MG63 (cell line): ENCODE measurements around the gene DLGAP1. TPM values are rescaled to one million over a fixed set of nuclear protein-coding genes. Genes with fewer than 3 reads are reported as not detected.
"Not testable (repeated sequence)": the region's sequence is repeated elsewhere in the genome, so short reads cannot be mapped to it uniquely, and the experiment has no call there.

ENCODE experiments used
- DNase-seq: peaks from one replicate; pipeline ENCODE4 v3.0.0-alpha.2; 2020
- H3K27me3 ChIP-seq: fragments of 250-450 bp; sonication (Bioruptor Pico); 2 replicates; pipeline ENCODE4 v1.5.1; 2020; ENCODE audit warnings: mild to moderate bottlenecking, moderate library complexity
- H3K36me3 ChIP-seq: fragments of 250-450 bp; sonication (Bioruptor Pico); 2 replicates; pipeline ENCODE4 v1.5.1; 2020; ENCODE audit warnings: mild to moderate bottlenecking, moderate library complexity
- H3K4me3 ChIP-seq: fragments of 250-450 bp; sonication (Bioruptor Pico); 2 replicates; pipeline ENCODE4 v1.5.1; 2020; ENCODE audit warnings: mild to moderate bottlenecking, moderate library complexity
- H3K9me3 ChIP-seq: fragments of 250-450 bp; sonication (Bioruptor Pico); 2 replicates; pipeline ENCODE4 v1.5.1; 2020; ENCODE audit warnings: mild to moderate bottlenecking, moderate library complexity
- total RNA-seq: library from RNA; depleted of rRNA; stranded (reverse); fragments of >200 nt; shearing (Covaris generic); gene quantifications from 2 replicates; pipeline ENCODE4 v1.2.3, GENCODE V29; 2014; ENCODE audit warnings: low replicate concordance

The DLGAP1 gene
- total RNA-seq, 1 experiment from 2014 or later, result 3.4 TPM

DNA sequence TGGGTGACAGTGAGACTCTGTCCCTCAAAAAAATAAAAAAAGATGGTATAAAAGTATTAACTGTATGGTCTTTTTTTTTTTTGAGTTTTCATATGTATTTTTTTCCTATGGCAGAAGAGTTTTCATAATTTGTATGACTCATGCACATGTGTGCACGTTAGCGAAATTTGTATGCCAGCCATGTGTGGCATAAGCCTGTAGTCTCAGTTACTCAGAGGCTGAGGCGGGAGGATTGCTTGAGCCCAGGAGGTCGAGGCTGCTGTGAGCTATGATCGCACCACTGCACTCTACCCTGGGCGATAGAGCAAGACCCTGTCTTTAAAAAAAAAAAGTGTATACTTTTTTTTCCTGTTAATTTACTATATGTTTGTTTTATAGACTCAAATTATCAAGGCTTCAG, 844.3 kb downstream of the DLGAP1 start:
- DNase-seq, result no peak
- no peaks in the 10 kb centered on the region for H3K36me3 ChIP-seq
- no peaks in the 10 kb centered on the region for H3K27me3 ChIP-seq
- no peak overlapping the region for H3K4me3 ChIP-seq
- H3K9me3 ChIP-seq, result no peaks in the 10 kb centered on the region

DNA sequence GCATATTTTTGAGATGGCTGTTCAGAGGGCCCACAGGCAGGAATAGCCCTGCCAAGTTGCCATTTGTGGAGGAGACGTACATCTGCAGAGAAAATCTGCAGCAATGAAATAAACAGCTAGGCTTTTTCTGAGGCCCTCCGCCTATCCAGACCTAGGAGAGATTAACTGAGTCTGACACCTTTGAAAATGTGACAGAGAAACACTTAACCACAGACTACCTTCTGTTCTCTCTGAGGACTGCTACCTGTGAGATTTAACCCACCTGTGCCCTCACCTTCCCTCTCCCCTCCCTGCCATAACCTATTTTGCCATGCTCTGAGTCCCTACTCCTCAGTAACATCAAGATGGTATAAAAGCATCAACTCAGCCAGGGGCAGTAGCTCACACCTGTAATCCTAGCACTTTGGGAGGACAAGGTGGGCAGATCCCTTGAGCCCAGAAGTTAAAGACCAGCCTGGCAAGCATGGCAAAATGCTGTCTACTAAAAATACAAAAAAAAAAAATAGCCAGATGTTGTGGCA, 844.9 kb downstream of the DLGAP1 start:
- no peaks in the 10 kb centered on the region for H3K9me3 ChIP-seq
- no peak overlapping the region for H3K4me3 ChIP-seq
- no peak for DNase-seq
- no peaks in the 10 kb centered on the region for H3K27me3 ChIP-seq
- H3K36me3 ChIP-seq, result no peaks in the 10 kb centered on the region

DNA sequence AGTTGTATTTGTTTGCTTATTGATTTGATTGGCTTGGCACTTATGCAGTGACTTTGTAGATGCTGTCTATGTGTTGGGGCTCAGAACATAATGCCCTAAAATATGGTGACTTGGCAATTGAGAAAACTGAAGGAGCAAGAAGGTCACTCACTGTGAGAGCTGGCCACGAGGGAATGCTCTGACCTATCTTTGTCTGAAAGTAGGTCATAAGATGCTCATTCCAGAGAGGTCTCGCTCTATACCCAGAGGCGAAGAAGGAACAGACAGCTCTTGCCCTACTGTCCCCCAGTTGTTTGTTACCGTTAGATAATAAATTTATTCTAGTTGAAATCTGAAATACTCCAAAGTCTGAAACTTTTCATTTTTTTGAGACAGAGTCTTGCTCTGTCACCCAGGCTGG, 846.6 kb downstream of the DLGAP1 start:
- Histone ChIP-seq H3K36me3 (no peaks in the 10 kb centered on the region), H3K9me3 (no peaks in the 10 kb centered on the region), H3K4me3 (no peak overlapping the region), H3K27me3 (no peaks in the 10 kb centered on the region)
- DNase-seq, result no peak

DNA sequence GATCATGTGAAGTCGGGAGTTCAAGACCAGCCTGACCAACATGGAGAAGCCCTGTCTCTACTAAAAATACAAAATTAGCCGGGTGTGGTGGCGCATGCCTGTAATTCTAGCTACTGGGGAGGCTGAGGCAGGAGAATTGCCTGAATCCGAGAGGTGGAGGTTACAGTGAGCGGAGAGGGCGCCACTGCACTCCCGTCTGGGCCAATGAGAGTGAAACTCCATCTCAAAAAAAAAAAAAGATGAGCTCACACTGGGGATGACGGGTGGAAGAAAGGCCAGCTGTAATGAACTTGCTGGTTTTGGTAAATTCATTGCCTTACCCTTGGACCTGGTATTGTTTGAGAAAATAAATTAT, 847.0 kb downstream of the DLGAP1 start:
- not testable (repeated sequence) for DNase-seq, H3K27me3 ChIP-seq, H3K36me3 ChIP-seq, H3K9me3 ChIP-seq, H3K4me3 ChIP-seq

DNA sequence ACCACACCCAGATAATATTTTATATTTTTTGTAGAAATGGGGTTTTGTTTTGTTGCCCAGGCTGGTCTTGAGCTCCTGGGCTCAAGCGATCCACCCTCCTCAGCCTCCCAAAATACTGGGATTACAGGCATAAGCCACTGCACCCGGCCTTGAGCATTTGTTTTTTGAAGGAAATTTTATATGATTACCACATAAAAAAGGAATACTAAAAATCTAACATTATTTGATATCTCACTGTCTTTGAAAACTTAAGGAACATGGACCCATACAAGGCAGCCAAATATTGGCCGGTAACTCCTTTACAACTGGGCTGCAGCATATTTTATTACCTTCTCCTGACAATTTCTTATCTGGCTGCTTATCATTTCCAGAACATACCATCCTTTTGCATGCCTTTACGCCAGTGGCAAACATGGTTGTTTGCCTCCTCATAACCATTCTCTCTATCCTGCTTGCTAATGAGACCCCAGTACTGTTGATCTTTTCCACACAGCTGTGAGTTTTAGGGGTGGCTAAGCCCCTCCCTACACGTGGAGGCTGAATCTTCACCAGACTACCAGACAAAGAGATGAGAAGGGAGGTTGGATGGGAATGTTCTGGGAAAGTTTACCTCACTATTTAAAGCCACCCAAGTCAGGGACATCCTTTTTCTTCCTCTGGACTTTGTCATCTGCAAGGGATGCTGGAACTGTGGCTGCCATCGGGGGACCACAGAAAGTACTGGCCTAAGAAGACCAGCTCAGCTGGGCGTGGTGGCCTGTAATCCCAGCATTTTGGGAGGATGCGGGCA, 847.6 kb downstream of the DLGAP1 start:
- DNase-seq, result no peak
- H3K36me3 ChIP-seq, result no peaks in the 10 kb centered on the region
- H3K4me3 ChIP-seq, result no peak overlapping the region
- no peaks in the 10 kb centered on the region for H3K9me3 ChIP-seq
- no peaks in the 10 kb centered on the region for H3K27me3 ChIP-seq

DNA sequence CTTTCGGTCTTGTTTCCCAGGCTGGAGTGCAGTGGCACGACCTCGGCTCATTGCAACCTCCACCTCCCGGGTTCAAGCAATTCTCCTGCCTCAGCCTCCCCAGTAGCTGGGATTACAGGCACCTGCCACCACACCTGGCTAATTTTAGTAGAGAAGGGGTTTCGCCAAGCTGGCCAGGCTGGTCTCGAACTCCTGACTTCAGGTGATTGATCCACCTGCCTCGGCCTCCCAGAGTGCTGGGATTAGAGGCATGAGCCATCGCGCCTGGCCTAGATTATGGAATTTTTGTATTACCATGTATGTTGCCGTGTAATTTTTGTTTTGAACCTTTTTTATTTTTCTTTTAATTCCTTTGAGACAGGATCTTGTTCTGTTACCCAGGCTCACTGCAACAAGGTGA, 848.2 kb downstream of the DLGAP1 start:
- not testable (repeated sequence) for DNase-seq, H3K9me3 ChIP-seq, H3K27me3 ChIP-seq, H3K4me3 ChIP-seq, H3K36me3 ChIP-seq

DNA sequence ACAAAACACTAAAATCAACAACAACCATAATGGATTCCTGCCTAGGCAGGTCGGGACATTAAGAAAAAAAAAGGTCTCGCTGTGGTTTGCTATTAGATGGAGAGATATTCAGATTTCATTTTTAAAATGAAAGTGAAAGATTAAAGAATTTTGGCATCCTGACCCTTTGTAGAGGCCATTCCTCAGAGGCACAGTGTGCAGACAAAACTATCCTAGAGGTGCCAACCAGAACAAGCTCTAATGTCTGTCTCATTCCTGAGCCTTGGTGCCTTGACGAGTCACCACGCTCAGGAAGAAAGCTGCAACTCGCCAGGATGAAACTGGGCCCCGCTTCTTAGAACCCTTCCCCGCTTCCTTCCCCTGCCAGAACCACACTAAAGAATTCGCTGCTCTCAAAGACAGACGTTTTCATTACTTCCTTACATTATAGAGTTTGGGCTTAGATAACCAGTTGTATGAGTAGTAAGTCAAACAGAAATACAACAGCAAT, 849.1 kb downstream of the DLGAP1 start:
- H3K27me3 ChIP-seq, result no peaks in the 10 kb centered on the region
- no peaks in the 10 kb centered on the region for H3K36me3 ChIP-seq
- H3K4me3 ChIP-seq, result peak overlapping the region; percentile 32
- no peaks in the 10 kb centered on the region for H3K9me3 ChIP-seq
- peak; percentile 44 for DNase-seq

DNA sequence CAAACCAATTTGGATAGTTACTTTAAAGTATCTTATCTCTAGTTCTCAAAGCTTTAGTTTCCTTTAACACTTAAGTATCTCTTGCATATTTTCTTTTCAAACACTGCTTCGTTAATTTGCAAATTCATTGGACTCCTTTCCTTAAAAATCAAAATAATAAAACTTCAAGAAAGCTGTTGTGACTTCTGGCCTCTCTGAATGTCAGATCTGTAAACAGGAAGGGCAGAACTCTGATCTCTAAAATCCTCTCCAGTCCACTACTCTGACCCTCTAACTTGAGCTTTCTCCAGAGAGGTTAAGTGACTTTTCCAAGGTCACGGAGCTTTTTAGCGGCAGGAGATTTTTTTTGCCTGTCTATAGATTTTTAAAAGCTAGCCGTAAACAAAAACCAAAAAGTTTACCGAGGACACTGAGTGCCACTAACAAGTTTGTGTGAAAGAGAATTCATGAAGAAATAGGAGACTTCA, 849.6 kb downstream of the DLGAP1 start:
- Histone ChIP-seq H3K4me3 (peak overlapping the region; percentile 32), H3K36me3 (no peaks in the 10 kb centered on the region), H3K27me3 (no peaks in the 10 kb centered on the region), H3K9me3 (no peaks in the 10 kb centered on the region)
- no peak for DNase-seq

DNA sequence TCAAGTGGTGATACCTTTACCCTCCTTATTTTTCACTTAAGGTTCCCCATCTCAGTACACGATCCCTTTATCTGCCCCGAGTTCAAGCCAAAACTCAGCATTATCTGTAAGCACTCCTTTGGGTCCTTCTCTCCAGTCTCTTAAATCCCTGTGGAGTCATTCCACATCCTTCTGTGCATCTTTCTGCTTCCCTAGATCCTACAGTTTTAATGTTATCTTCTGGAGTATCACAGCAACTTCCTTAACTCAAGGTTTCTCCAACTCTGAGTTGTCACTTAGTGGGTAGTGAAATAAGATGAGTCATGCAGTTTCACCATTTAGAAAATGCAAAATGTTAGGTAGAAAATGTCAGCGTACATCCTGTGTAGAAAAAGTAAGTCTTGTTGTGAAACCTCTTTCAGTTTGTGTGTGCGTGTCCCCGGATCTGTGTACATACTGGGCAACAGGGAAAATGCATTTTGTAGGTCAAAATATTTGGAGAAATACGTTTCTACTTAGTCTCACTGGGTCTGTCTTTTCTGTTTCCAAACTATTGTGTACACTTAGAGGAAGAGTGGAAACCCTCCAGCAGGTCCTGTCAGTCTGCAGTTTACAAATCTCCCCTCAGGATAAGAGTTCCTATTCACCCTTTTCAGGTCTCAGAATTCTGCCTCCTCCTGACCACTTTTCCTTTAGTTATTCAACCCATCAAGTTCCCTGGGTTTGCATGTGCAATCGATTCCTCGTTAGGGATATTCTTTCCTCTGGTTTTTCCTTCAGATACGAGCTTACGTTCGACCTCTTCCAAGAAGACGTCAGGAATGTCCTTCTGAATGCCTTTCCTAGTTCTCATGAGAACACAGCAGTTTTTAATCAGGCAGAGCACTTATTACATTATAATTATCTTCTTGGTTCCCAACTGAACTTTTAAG, 850.4 kb downstream of the DLGAP1 start:
- no peaks in the 10 kb centered on the region for H3K36me3 ChIP-seq
- DNase-seq, result no peak
- no peaks in the 10 kb centered on the region for H3K9me3 ChIP-seq
- peak overlapping the region; percentile 32 for H3K4me3 ChIP-seq
- no peaks in the 10 kb centered on the region for H3K27me3 ChIP-seq

DNA sequence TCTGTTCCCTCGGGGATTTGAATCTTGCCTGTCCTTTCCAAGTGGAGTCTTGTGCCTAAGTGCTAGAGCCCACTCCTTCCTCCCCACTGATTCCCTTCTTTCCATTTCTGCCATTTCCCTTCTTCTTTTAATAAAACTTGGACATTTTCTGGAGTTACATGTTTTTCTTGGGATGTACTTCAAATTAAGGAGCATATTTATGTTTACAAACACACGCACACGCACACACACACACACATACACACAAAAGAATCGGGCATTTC, 850.9 kb downstream of the DLGAP1 start:
- H3K4me3 ChIP-seq, result peak overlapping the region; percentile 32
- H3K27me3 ChIP-seq, result no peaks in the 10 kb centered on the region
- no peaks in the 10 kb centered on the region for H3K9me3 ChIP-seq
- H3K36me3 ChIP-seq, result no peaks in the 10 kb centered on the region
- DNase-seq, result no peak

DNA sequence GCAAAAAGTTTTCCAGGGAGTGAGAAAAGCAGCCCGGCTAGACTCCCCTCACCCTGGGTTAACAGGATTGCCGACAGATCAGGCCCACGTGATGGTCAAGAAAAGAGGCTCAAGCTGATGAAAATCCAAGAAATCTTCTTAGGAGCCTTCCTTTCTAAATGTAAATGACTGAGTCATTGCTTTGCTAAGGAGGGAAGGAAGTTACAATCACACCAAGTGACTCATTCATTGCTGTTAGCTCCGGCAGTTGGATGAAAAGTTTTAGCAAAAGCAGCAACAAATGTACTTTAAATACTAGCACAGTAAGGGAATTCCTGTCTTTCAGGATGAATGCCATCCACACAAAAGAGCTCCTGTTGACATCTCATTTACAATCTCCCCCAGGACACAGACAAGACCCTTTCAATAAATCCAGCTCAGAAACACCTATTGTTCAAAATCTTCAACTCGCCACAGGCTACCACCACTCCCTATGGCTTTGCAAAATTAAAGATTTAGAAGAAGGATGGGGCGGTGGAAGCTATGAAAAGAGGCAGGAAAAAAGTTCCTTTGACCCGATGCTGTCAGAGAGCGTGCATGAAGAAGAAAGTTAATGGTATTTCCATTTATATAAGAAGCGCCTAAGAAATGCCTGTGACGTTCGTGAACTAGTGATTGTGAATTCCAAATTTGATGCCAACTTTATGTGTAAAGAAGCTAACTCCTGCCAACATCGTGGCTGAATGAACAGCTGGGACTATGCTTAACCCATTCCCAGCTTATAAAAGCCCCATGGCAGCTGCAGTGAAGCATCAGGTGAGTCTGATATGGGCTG, 851.5 kb downstream of the DLGAP1 start:
- Histone ChIP-seq H3K4me3 (peak overlapping the region; percentile 32), H3K27me3 (no peaks in the 10 kb centered on the region), H3K36me3 (no peaks in the 10 kb centered on the region), H3K9me3 (no peaks in the 10 kb centered on the region)
- peak; percentile 69 for DNase-seq

DNA sequence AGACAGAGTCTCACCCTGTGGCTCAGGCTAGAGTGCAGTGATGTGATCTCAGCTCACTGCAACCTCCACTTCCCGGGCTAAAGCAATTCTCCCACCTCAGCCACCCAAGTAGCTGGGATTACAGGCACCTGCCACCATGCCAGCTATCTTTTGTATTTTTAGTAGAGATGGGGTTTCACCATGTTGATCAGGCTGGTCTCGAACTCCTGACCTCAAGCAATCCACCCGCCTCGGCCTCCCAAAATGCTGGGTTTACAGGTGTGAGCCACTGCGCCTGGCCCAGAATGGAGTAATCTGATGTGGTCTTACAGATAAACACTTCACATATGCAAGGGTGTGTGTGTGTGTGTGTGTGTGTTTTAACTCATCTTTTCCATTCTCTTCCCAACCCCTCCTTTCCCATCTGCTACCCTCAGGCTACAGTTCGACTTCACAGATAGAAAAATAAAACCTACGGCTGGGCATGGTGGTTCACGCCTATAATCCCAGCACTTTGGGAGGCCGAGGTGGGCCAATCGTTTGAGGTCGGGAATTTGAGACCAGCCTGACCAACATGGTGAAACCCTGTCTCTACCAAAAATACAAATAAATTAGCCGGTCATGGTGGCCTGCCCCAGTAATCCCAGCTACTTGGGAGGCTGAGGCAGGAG, 853.9 kb downstream of the DLGAP1 start:
- H3K36me3 ChIP-seq, H3K9me3 ChIP-seq, H3K27me3 ChIP-seq, H3K4me3 ChIP-seq, DNase-seq: not testable (repeated sequence)

DNA sequence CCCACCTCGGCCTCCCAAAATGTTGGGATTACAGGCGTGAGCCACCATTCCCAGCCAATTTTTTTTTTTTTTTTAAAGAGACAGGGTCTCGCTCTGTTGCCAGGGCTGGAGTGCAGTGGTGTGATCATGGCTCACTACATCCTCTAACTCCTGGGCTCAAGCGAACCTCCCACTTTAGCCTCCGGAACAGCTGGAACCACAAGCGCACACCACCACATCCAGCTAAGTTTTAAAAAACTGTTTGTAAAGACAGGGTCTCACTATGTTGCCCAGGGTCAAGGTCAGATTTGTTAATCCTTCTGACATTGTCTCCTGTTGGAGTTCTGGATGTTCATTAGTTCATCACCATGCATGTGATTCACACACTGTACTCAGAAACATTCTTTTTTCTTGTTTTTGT, 855.2 kb downstream of the DLGAP1 start:
- no peak for DNase-seq
- no peaks in the 10 kb centered on the region for H3K27me3 ChIP-seq
- H3K4me3 ChIP-seq, result no peak overlapping the region
- peaks cover 3% of the 10 kb centered on the region; the same call in 1 of the 2 replicates for H3K36me3 ChIP-seq
- H3K9me3 ChIP-seq, result no peaks in the 10 kb centered on the region

DNA sequence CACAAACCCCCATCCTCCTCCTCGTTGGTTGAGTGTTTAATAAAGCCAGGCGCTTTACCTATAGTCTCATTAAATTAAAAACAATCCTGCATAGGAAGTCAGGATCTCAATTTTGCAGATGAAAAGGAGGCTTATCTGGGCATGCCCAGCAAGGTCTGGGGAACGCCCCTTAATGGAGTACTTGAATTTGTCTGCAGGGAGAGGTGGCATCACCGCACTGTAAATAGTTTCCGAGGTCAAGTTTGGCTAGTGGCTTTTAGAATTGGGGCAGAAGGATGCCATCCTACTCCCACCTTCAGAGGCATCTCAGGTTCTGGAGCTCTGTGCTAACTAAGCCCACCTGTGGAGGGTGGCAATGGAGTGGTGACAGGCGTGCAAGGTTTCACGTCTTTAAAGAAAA, 855.9 kb downstream of the DLGAP1 start:
- no peaks in the 10 kb centered on the region for H3K27me3 ChIP-seq
- no peaks in the 10 kb centered on the region for H3K9me3 ChIP-seq
- H3K36me3 ChIP-seq, result peaks cover 3% of the 10 kb centered on the region; the same call in 1 of the 2 replicates
- DNase-seq, result no peak
- no peak overlapping the region for H3K4me3 ChIP-seq

DNA sequence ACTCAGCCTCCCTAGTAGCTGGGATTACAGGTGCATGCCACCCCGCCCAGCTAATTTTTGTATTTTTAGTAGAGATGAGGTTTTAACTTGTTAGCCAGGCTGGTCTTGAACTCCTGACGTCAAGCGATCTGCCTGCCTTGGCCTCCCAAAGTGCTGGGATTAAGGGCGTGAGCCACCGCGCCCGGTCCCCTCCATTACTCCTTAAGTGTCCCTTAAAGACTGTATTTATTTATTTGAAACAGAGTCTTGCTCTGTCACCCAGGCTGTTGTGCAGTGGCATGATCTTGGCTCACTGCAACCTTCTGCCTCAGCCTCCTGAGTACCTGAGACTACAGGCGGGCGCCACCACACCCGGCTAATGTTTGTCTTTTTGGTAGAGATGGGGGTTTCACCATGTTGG, 856.5 kb downstream of the DLGAP1 start:
- Histone ChIP-seq H3K9me3 (no peaks in the 10 kb centered on the region), H3K36me3 (peaks cover 3% of the 10 kb centered on the region; the same call in 1 of the 2 replicates), H3K4me3 (no peak overlapping the region), H3K27me3 (no peaks in the 10 kb centered on the region)
- DNase-seq, result no peak
